Heart right ventricle (tissue), 16 donors: ENCODE data around the gene UROD. TPM values are rescaled to one million over a fixed set of nuclear protein-coding genes. Genes with fewer than 3 reads are reported as not detected.

Source experiments
- ATAC-seq, 8 donors: fragments of 200-7000 bp; cut with Tn5 transposase; one replicate each; pipeline ENCODE4 v1.9.1; 2020; ENCODE audit warnings: mild to moderate bottlenecking in 8 of 8, moderate library complexity in 8 of 8, moderate number of reproducible peaks in 1 of 8
- DNase-seq, 2 donors: peaks; one replicate each; pipeline ENCODE4 v3.0.0-alpha.2; 2020
- H3K27ac ChIP-seq, 10 donors: fragments of 200-600 bp; sonication (generic) in 2 of 10; one replicate each; pipeline versions ENCODE4 v1.5.0 to v1.8.0; 2020 to 2022; ENCODE audit warnings: mild to moderate bottlenecking in 3 of 10
- H3K27me3 ChIP-seq, 7 donors: fragments of 200-600 bp; one replicate each; pipeline ENCODE4 v1.8.0; 2021 to 2022; ENCODE audit warnings: mild to moderate bottlenecking in 2 of 7
- H3K36me3 ChIP-seq, 9 donors: fragments of 200-600 bp; sonication (generic) in 1 of 9; one replicate each; pipeline versions ENCODE4 v1.5.0 to v1.8.0; 2020 to 2022; ENCODE audit warnings: mild to moderate bottlenecking in 2 of 9
- H3K4me1 ChIP-seq, 9 donors: fragments of 200-600 bp; sonication (generic) in 1 of 9; one replicate each; pipeline versions ENCODE4 v1.5.0 to v1.8.0; 2020 to 2022; ENCODE audit warnings: mild to moderate bottlenecking in 4 of 9
- H3K4me3 ChIP-seq, 10 donors: fragments of 200-600 bp; sonication (generic) in 2 of 10; one replicate each; pipeline versions ENCODE4 v1.5.0 to v1.8.0; 2020 to 2022; ENCODE audit warnings: mild to moderate bottlenecking in 7 of 10, moderate library complexity in 2 of 10
- H3K9me3 ChIP-seq, 11 donors: fragments of 200-600 bp in 10 of 11; sonication (generic) in 2 of 11; one replicate each; pipeline versions ENCODE4 v1.5.0 to v1.8.0; 2013 to 2022; ENCODE audit warnings: mild to moderate bottlenecking in 2 of 11, control low read depth in 1 of 11, moderate library complexity in 1 of 11
- CTCF ChIP-seq, 9 donors: fragments of 200-600 bp; sonication (generic) in 2 of 9; IDR thresholded peaks; one replicate each; pipeline versions ENCODE4 v1.5.0 to v1.8.0; 2021 to 2022; ENCODE audit warnings: antibody characterized with exemption in 9 of 9, mild to moderate bottlenecking in 5 of 9, moderate library complexity in 1 of 9
- WGBS, 2 donors: extraction: QIAGEN DNeasy Blood & Tissue Kit; methylation state at CpG; one replicate each; pipeline ENCODE4 v1.1.7; 2013; ENCODE audit warnings: inconsistent platforms in 1 of 2; 5-methylcytosine and 5-hydroxymethylcytosine counted together
- intact Hi-C, 10 donors: fragments of 100-400 bp; cut with DNase I; formaldehyde crosslinking; loops; one replicate each; pipeline versions ENCODE4 v1.11.1 to v1.14.2; 2022
- polyA plus RNA-seq, 2 donors: library from polyadenylated mRNA; stranded (reverse); fragments of 200-250 nt; gene quantifications; one replicate each; pipeline ENCODE4 v1.2.3, GENCODE V29; 2013
- total RNA-seq, 10 donors: library from RNA; stranded (reverse); fragmentation: NEBNext Ultra II Directional in 3 of 10; extraction: Animal tissue kit (Norgen Biotek cat#: 25700) in 3 of 10; gene quantifications; one replicate each; pipeline versions ENCODE4 v1.2.1 to v1.2.4, GENCODE V29; 2021 to 2023
- donor health status: Arrhythmogenic right ventricular cardiomyopathy.
- donor health status: ischemic (EF 13 %, LVEDD 7.1; RV severe dilation, severe dysfunction).
- donor health status: healthy with polysubstance abuse.
- donor health status: DM: no; HTN: yes; CAD: no.
- donor health status: DM: no; HTN: no; CAD: no.
- donor health status: ischemic (EF 25% LVEDD 6.9; RV normal size, moderate dysfunction).
- donor health status: ischemic (EF 25% LVEDD 5.7; RV mildly dilated, moderate dysfunction).
- donor health status: healthy.
- donor health status: DM: yes; HTN: yes; CAD: no.
- donor health status: Ischemic cardiomyopathy.
- donor health status: ischemic (EF 35%, LVEDD 5.7; RV mildly dilated, moderate dysfunction).
- donor health status: nonischemic (EF 11% LVEDD 7.7; RV severe dilation, severe dysfunction).
- donor health status: DM: yes; HTN: yes; CAD: no.
- donor health status: PGD.
- donor health status: ischemic (EF 29% LVEDD 5.4; RV normal size, mild dysfunction).
- donor health status: nonischemic (EF 23%, LVEDD 6.1; RV moderate dilation, normal function).

The UROD gene
- total and polyA plus RNA-seq, 12 donors = 68.1 to 109 (median 83.9) TPM

- intact Hi-C loops = loop anchor here in 4 of 10 donors (5.0 kb wide), 3 partner anchors 146 to 156 kb away; partner anchors contain the start of gene PTCH2 (in 1 of the 4)
- ATAC-seq (no peak), DNase-seq (no peak)
- TF ChIP-seq CTCF (IDR thresholded peaks at IDR 0.05) = no peak
- Histone ChIP-seq H3K4me3 (no peak overlapping the region), H3K27ac (no peak overlapping the region), H3K4me1 (peaks cover 2 to 16% (median 10%) of the 10 kb centered on the region in 9 donors), H3K27me3 (no peaks in the 10 kb centered on the region), H3K36me3 (peaks cover 0 to 2% (median 0%) of the 10 kb centered on the region in 9 donors), H3K9me3 (no peaks in the 10 kb centered on the region)
- WGBS, 2 donors = 86 to 87% methylated on average over 24 of the region's 24 CpGs
Observed at GRCh38 chr1:44988531-44989156, 23.4 kb upstream of the UROD start.

GRCh38 chr1:44994309-44994898 is 17.6 kb upstream of the UROD start:
- DNase-seq = no peak
- Histone ChIP-seq H3K36me3 (no peaks in the 10 kb centered on the region), H3K27me3 (no peaks in the 10 kb centered on the region), H3K27ac (no peak overlapping the region), H3K4me3 (no peak overlapping the region), H3K9me3 (no peaks in the 10 kb centered on the region), H3K4me1 (peaks cover 0 to 6% (median 0%) of the 10 kb centered on the region in 9 donors)
- intact Hi-C loops = no loop called here
- no peak for TF ChIP-seq CTCF (IDR thresholded peaks at IDR 0.05)
- WGBS, 2 donors = 67 to 68% methylated on average over 7 of the region's 7 CpGs
- ATAC-seq = peak in 4 of 8 donors; percentile 46 to 76 (median 70)

- H3K9me3 ChIP-seq = no peaks in the 10 kb centered on the region
- intact Hi-C loops = no loop called here
- DNase-seq (no peak), ATAC-seq (no peak)
- no peak overlapping the region for H3K27ac ChIP-seq
- H3K4me3 ChIP-seq = no peak overlapping the region
- H3K4me1 ChIP-seq = peaks cover 0 to 6% (median 0%) of the 10 kb centered on the region in 9 donors
- H3K27me3 ChIP-seq = no peaks in the 10 kb centered on the region
- no peaks in the 10 kb centered on the region for H3K36me3 ChIP-seq
- TF ChIP-seq CTCF (IDR thresholded peaks at IDR 0.05) = no peak
- WGBS, 2 donors = 95 to 96% methylated on average over 7 of the region's 7 CpGs
Observed at GRCh38 chr1:44995467-44996238, 16.4 kb upstream of the UROD start.

GRCh38 chr1:44999232-44999631 is 12.8 kb upstream of the UROD start:
- Histone ChIP-seq H3K4me1 (peaks cover 0 to 12% (median 0%) of the 10 kb centered on the region in 9 donors), H3K27ac (no peak overlapping the region), H3K9me3 (no peaks in the 10 kb centered on the region), H3K36me3 (peaks cover 0 to 28% (median 23%) of the 10 kb centered on the region in 9 donors), H3K4me3 (no peak overlapping the region), H3K27me3 (no peaks in the 10 kb centered on the region)
- DNase-seq (no peak), ATAC-seq (no peak)
- intact Hi-C loops = no loop called here
- 78 to 81% methylated on average over 3 of the region's 3 CpGs for WGBS, 2 donors
- no peak for TF ChIP-seq CTCF (IDR thresholded peaks at IDR 0.05)
